Thyroid gland (tissue), 4 donors: ENCODE data around the gene AAK1. TPM values are rescaled to one million over a fixed set of nuclear protein-coding genes. Genes with fewer than 3 reads are reported as not detected.
"Not testable (repeated sequence)": the region's sequence is repeated elsewhere in the genome, so short reads cannot be mapped to it uniquely, and the experiment has no call there.

Experiments
- DNase-seq, 2 donors: peaks; one replicate each; pipeline ENCODE4 v3.0.0-alpha.2; 2019
- H3K27ac ChIP-seq, 3 donors: fragments of 200-600 bp; sonication (generic); 1 replicate in 2 of 3; 2 replicates in 1 of 3; pipeline ENCODE4 v1.5.1; 2016 to 2019; ENCODE audit warnings: mild to moderate bottlenecking in 1 of 3, moderate library complexity in 1 of 3
- H3K27me3 ChIP-seq: fragments of 200-600 bp; sonication (generic); one replicate; pipeline ENCODE4 v1.5.1; 2019
- H3K36me3 ChIP-seq, 2 donors: fragments of 200-600 bp; sonication (generic); one replicate each; pipeline ENCODE4 v1.5.1; 2016 to 2019
- H3K4me1 ChIP-seq, 2 donors: fragments of 200-600 bp; sonication (generic); one replicate each; pipeline ENCODE4 v1.5.1; 2017 to 2019
- H3K4me3 ChIP-seq, 3 donors: fragments of 200-600 bp; sonication (generic); replicated peaks in 1 of 3; 1 replicate in 2 of 3; 2 replicates in 1 of 3; pipeline ENCODE4 v1.5.1; 2016; ENCODE audit warnings: mild to moderate bottlenecking in 1 of 3
- H3K9me3 ChIP-seq: fragments of 200-600 bp; sonication (generic); one replicate; pipeline ENCODE4 v1.5.1; 2017
- CTCF ChIP-seq, 6 experiments: fragments of 200-600 bp in 3 of 6; fragments of 450-650 bp in 3 of 6; sonication (generic) in 3 of 6; IDR thresholded peaks; one replicate each; pipeline ENCODE4 v1.5.1; 2016 to 2019; ENCODE audit warnings: antibody characterized with exemption in 6 of 6, mild to moderate bottlenecking in 2 of 6, inconsistent platforms in 1 of 6, moderate library complexity in 1 of 6
- POLR2A ChIP-seq, 2 donors: fragments of 450-650 bp; IDR thresholded peaks; one replicate each; pipeline ENCODE4 v1.6.1; 2017; ENCODE audit warnings: antibody characterized with exemption in 2 of 2, mild to moderate bottlenecking in 2 of 2, moderate library complexity in 1 of 2
- WGBS, 2 donors: methylation state at CpG; one replicate each; pipeline ENCODE4 v1.1.5; 2017; 5-methylcytosine and 5-hydroxymethylcytosine counted together
- intact Hi-C: fragments of 100-400 bp; cut with DNase I; formaldehyde crosslinking; loops from one replicate; pipeline ENCODE4 v1.15.1; 2023
- total RNA-seq, 4 donors: library from RNA; depleted of rRNA; stranded (reverse); fragments of >200 nt; gene quantifications; one replicate each; pipeline ENCODE4 v1.2.3, GENCODE V29; 2016

Gene AAK1
- total RNA-seq, 4 donors from 2014 or later, result 82.0 to 174 (median 144) TPM

DNA sequence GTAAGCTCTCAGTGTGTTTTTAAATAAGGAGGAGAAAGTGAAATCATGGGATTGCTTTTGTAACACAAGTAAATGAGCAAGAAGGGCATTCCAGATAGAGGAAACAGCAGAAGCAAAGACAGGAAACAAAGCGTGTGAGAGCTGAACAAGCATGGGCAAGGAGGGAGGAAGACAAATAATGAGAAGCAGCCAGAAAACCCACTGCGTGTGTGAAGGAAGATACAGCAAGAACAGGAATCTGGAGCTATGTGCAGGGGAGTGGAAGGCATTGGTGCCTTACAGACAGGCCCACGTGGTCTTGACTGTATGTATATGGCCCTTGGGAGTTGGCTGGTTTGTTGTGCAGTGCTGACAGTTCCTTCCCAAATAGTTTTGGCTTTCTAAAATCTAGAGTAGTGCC is 88.6 kb downstream of the AAK1 start:
- peaks cover 16% of the 10 kb centered on the region in 2 donors for H3K4me1 ChIP-seq
- no peak for DNase-seq
- intact Hi-C loops, result loop anchor here (5.0 kb wide), 1 partner anchor 157 kb away; no protein-coding TSS in a partner anchor
- H3K27me3 ChIP-seq, result no peaks in the 10 kb centered on the region
- H3K36me3 ChIP-seq, result no peaks in the 10 kb centered on the region
- H3K9me3 ChIP-seq, result no peaks in the 10 kb centered on the region
- no peak overlapping the region for H3K4me3 ChIP-seq
- peak overlapping the region in 2 of 3 donors; percentile 51 to 61 for H3K27ac ChIP-seq
- WGBS, 2 donors, result 53 to 70% methylated on average over 3 of the region's 3 CpGs
- TF ChIP-seq CTCF (IDR thresholded peaks at IDR 0.05) (no peak), POLR2A (IDR thresholded peaks at IDR 0.05) (no peak)

GRCh38 chr2:69554568-69554967 is 89.0 kb downstream of the AAK1 start:
- Histone ChIP-seq H3K4me1 (peaks cover 11 to 15% of the 10 kb centered on the region in 2 donors), H3K27me3 (no peaks in the 10 kb centered on the region), H3K27ac (peak overlapping the region in 2 of 3 donors; percentile 51 to 61), H3K9me3 (no peaks in the 10 kb centered on the region), H3K36me3 (no peaks in the 10 kb centered on the region), H3K4me3 (no peak overlapping the region)
- intact Hi-C loops, result no loop called here
- no peak for TF ChIP-seq POLR2A (IDR thresholded peaks at IDR 0.05)
- TF ChIP-seq CTCF (IDR thresholded peaks at IDR 0.05), result no peak
- DNase-seq, result no peak
- 83 to 94% methylated on average over 4 of the region's 4 CpGs for WGBS, 2 donors

DNA sequence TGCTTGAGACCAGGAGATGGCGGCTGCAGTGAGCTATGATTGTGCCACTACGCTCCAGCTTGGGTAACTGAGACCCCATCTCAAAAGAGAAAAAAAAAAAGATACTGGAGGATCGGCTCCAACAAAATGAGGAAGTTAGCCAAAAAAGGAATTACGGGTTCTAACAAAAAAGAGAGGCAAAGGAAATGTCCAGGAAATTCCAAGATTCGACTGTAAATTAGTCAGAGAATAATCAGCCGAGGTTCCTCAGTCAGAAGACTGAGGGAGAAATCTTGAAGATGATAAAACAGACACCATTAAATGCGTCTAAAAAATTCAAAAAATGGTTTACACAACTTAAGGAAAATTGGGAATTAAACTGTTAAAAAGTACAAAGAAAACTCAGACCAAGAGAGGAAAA is 89.5 kb downstream of the AAK1 start:
- Histone ChIP-seq H3K27me3 (no peaks in the 10 kb centered on the region), H3K4me1 (peaks cover 9 to 15% of the 10 kb centered on the region in 2 donors), H3K36me3 (no peaks in the 10 kb centered on the region), H3K27ac (no peak overlapping the region), H3K9me3 (no peaks in the 10 kb centered on the region), H3K4me3 (no peak overlapping the region)
- WGBS, 2 donors, result 86 to 87% methylated on average over 7 of the region's 7 CpGs
- no peak for DNase-seq
- intact Hi-C loops, result no loop called here
- TF ChIP-seq CTCF (IDR thresholded peaks at IDR 0.05) (no peak), POLR2A (IDR thresholded peaks at IDR 0.05) (no peak)

DNA sequence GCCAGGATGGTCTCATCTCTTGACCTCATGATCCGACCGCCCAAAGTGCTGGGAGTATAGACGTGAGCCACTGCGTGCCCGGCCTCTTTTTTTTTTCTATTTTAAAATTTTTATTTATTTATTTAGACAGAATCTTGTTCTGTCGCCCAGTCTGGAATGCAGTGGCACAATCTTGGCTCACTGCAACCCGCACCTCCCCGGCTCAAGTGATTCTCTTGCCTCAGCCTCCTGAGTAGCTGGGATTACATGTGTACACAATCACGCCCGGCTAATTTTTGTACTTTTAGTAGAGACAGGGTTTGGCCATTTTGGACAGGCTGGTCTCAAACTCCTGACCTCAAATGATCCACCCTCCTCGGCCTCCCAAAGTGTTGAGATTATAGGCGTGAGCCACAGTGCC is 93.0 kb downstream of the AAK1 start:
- H3K27me3 ChIP-seq, intact Hi-C loops, H3K36me3 ChIP-seq, H3K4me3 ChIP-seq, DNase-seq, H3K9me3 ChIP-seq: not testable (repeated sequence)
- Histone ChIP-seq H3K4me1 (peaks cover 10 to 20% of the 10 kb centered on the region in 2 donors), H3K27ac (peak overlapping the region in 1 of 3 donors; percentile 3)
- WGBS, 2 donors, result 91 to 93% methylated on average over 12 of the region's 12 CpGs

DNA sequence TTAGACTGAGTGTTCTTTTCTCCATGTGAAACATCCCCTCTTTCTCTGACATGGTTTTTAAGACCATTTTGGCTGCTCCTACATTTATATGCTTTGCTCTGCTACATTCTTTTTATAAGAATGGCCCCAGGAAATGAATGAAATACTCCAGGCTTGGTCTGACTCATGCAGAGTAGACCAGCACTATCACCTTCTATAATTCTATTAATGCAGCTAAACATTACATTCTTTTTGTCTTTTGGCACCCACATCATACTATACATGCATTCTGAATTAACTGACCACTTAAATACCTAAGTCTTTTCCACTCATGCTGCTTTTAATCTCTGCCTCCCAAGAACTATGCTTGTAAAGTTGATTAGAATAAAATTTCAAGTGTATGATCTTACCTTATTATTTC is 94.1 kb downstream of the AAK1 start:
- H3K36me3 ChIP-seq, result no peaks in the 10 kb centered on the region
- peak overlapping the region in 1 of 3 donors; percentile 3 for H3K27ac ChIP-seq
- H3K4me3 ChIP-seq, result no peak overlapping the region
- TF ChIP-seq CTCF (IDR thresholded peaks at IDR 0.05), result no peak
- TF ChIP-seq POLR2A (IDR thresholded peaks at IDR 0.05), result no peak
- no peaks in the 10 kb centered on the region for H3K27me3 ChIP-seq
- no peaks in the 10 kb centered on the region for H3K9me3 ChIP-seq
- H3K4me1 ChIP-seq, result peaks cover 11 to 22% of the 10 kb centered on the region in 2 donors
- intact Hi-C loops, result no loop called here
- DNase-seq, result no peak
